ENCODE measurements around the gene SPATA33.

DNA sequence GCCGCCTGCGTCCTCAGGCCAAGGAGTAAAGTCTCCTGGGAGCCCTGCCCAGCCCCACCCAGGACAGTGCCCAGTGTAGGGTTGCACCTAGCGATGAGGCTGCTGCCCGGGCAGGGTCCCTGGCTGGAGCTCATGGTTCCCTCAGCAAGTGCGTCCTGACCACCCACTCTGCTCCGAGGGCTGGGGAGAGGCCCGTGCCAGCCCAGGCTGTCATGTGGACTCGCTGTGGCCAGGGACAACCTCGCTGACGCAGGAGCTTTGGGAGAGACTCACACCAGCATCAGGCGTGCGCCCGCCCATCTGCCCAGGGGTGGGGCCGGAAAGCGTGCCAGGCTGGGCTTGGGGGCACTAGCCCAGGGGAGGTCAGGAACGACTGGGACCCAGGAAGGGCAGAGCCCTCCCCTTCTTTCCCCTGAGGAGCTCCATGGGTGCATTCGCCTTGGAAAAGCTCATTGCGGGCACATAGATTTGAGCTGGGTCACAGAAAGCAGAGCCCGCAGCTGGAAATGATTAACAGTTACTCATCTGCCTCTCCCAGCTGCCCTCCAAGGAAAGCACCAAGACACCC is 24.5 kb upstream of the SPATA33 start:
- TF ChIP-seq BHLHE40 (IDR thresholded peaks at IDR 0.05; ENCODE audit: borderline replicate concordance) (no peak), ELF4 (IDR thresholded peaks at IDR 0.05) (no peak), FOXK2 (IDR thresholded peaks at IDR 0.05) (no peak), PKNOX1 (IDR thresholded peaks at IDR 0.05) (no peak), NFRKB (IDR thresholded peaks at IDR 0.05) (no peak), SP1 (IDR thresholded peaks at IDR 0.05) (no peak), ARNT (IDR thresholded peaks at IDR 0.05) (no peak), FOXA1 (IDR thresholded peaks at IDR 0.05) (no peak), SUZ12 (IDR thresholded peaks at IDR 0.05) (no peak), ZNF384 (IDR thresholded peaks at IDR 0.05) (no peak), TARDBP (IDR thresholded peaks at IDR 0.05) (no peak), HDGF (IDR thresholded peaks at IDR 0.05; ENCODE audit: borderline replicate concordance) (no peak), FOXM1 (IDR thresholded peaks at IDR 0.05; ENCODE audit: borderline replicate concordance) (no peak)

Data from HEK293T (cell line).